ENCODE results near the gene MFAP3L.
A peak's percentile ranks its signal among the peaks of the same experiment; 100 is the strongest.

MFAP3L gene

DNA sequence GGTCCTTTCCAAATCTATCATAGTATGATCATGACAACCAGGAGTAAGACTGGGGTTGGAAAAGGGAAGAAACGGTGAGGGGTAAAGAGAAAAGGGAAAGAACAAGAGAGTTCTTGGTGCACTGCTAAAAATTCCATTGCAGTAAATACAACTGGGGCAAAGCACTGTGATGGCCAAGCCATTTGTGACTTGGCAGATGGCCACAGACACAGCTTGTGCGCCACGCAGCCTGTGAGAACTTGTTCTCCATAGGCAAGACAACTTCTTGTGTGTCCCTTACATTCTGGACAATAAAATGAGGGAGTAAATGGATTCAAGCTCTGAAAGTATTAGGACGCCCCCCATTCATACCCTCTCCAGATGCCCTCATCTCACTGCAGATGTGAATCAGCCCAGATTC is 10.9 kb downstream of the MFAP3L start:
- no peak for DNase-seq

- no peak for DNase-seq
Measured at GRCh38 chr4:170014359-170015011, 11.7 kb downstream of the MFAP3L start.

DNA sequence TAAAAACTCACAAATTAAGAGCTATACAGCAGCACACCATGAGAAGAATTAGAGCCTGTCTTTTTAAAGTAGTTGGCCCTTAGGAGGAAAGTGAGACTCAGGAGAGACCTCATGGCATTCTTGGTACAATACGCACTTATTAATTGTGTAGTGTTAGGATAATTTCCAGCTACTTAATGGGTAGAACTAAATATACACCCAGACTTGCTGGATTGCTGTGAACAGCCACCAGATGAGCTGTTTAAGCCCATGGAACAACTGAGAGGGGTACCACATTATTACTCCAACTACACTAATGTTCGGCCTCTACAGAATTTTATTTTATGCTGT is 13.6 kb downstream of the MFAP3L start:
- DNase-seq = no peak

DNA sequence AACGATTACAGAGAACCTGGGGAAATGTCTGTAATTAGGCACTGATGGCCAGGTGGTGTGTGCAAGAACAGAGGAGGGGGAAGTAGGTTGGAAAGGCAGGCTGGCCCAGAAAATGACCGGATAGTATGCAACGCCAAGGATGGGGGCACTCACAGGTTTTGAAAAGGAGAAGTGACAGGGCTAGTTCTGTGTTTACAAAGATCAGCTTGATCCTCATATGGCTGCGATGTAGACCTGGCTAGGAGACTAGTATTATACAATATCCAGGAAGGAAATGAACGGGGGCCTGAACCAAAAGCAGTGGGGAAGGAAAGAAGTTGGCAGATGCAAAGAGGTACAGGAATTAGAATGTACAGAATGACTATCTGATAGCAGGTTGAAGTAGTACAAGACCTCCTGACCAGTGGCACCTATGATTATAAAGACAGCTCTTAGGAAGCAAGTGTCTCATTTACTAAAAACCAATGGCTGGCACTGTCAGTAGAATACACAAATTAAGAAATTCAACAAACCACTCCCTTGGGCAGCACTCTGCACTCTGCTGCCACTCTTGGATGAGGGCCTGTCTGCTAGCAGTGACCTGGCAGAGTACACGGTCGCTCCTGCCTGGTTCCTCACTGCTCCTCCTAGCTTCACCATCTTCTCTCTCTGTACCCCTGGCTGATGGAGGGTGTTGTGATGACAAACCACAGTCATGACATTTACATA is 14.1 kb downstream of the MFAP3L start:
- DNase-seq = no peak

DNA sequence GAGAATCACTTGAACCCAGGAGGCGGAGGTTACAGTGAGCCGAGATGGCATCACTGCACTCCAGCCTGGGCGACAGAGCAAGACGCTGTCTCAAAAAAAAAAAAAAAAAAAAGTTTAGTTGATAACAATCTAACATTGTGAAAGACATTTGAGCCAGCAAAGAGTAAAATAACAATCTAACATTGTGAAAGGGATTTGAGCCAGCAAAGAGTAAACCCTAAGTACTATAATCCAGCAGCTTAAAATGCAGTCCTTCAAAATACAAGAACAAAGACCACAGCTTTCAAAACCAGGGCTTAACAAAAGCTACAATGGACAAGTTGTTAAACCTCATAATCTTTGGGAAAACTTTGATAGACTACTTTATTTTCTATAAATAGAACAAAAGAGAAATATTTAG is 16.9 kb downstream of the MFAP3L start:
- DNase-seq = no peak

DNA sequence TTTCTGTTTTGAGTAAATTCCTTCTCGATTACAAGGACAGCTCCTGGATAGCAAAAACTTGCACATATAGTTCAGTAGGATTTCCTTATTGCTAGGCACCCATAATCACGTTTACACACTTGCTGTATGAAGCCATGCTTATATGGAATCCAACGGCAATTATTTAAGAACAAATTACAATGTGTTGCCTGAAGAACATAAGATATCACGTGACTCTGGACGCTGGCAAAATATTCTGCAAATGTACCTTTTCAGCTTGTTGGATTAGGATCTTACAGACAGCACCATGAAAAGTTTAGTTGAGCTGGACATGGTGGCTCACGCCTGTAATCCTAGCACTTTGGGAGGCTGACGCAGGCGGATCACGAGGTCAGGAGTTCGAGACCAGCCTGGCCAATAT is 17.4 kb downstream of the MFAP3L start:
- no peak for DNase-seq

DNA sequence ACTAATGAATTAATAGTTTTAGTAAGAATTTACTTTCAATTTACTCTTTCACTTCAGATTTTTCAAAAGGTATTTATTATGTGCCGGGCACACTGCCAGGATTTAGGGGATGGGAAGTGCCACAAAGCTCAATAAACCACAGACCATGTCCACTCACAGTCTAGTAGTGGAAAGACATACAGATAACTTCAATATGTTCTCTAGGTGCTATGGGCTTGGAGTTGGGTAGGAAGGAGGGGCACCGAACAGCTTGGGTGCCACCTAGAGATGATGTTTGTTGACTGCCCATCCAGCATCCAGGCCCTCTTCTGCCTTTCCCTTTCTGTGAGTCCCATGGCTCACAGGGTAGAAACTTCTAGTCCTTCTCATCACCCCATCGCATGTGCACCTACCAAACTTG is 17.8 kb downstream of the MFAP3L start:
- peak in 1 of 2 experiments; percentile 23 for DNase-seq

- DNase-seq = no peak
Measured at GRCh38 chr4:170007113-170007512, 19.1 kb downstream of the MFAP3L start.

- peak; percentile 77 to 84 for DNase-seq
Measured at GRCh38 chr4:170005472-170005871, 20.7 kb downstream of the MFAP3L start.

- DNase-seq = no peak
Measured at GRCh38 chr4:170004651-170005295, 21.4 kb downstream of the MFAP3L start.

DNA sequence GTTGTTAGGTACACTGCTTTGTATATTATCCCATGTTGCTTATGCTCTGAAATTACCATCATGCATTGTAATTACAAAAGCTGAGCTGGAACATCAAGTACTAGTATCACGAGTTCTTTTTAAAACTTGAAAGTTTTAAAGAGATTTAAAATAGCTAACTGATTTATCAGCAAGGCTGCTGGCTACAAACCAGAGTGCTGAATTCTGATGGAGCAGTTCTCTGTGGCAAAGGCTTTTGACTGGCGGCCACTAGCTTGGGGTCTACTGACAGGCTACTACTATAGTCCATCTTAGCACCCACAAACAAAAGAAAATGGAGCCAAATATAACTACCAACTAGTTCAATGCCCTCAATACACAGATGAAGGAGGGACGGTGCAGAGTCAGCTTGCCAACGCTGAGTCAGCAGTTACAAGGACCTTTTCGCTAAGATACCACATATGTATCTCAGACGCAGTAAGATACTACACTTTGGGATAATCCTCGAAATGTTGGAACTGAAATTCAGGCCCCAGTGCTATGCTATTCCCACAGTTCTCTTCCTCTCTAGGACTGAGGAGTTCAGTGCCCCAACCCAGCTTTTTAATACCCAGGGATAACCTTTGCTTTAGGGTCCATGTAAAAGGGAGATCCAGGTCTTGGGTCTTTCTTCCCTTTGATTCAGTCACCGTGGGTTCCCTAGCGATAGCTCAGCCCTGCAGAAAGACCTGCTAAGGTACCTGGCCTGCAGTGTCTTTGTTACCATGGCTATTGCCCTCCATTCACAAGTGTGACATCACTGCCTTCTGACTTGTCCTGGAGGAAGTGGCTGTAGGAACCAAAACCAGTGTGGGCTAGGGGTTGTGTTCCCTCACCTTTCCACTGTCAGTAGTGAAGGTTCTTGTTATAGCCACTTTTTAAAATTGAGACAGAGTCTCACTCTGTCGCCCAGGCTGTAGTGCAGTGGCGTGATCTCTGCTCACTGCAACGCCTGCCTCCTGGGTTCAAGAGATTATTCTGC is 22.8 kb downstream of the MFAP3L start:
- no peak for DNase-seq

- peak in 1 of 2 experiments; percentile 9 for DNase-seq
Measured at GRCh38 chr4:170001745-170002267, 24.4 kb downstream of the MFAP3L start.

GRCh38 chr4:170001011-170001744 is 25.0 kb downstream of the MFAP3L start:
- no peak for DNase-seq

DNA sequence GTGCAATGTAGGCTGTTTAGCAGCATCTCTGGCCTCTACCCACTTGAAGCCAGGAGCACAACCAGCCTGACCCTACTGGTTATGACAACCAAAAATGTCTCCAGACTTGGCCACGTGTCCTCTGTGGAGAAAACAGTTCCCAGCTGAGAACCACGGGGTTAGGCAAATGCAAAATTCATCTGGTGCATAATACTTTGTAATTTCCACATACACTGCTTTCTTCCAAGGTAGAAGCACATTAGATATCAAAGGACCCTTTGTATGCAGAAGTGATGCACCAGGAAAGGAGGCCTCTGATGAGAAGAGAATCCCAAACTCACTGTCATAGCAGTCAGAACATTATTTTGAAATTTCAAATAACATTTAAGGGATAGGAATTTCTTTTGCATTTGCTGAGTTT is 26.3 kb downstream of the MFAP3L start:
- DNase-seq = no peak

- DNase-seq = peak; percentile 88 to 96
Measured at GRCh38 chr4:169998981-169999380, 27.2 kb downstream of the MFAP3L start.

GRCh38 chr4:169996379-169997240 is 29.6 kb downstream of the MFAP3L start:
- no peak for DNase-seq

DNA sequence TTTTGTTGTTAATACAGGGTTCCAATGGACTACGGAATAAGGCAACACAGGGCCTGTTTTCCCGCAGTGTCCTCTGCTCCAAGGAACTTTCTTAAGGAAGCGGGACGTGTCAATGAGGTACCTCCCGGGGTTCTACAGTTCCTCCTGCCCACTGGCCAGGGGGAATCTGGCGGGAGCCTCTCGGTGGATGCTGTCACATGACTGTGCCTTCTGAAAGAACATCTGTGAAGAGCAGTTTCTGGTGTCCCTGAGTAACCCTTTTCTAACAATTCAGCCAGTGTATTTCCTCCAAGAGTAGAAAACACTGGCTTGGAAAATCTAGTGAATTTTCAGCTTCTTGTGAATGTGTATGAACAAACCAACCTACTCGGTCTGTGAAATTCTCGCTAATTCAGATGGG is 32.7 kb downstream of the MFAP3L start:
- DNase-seq = no peak

DNA sequence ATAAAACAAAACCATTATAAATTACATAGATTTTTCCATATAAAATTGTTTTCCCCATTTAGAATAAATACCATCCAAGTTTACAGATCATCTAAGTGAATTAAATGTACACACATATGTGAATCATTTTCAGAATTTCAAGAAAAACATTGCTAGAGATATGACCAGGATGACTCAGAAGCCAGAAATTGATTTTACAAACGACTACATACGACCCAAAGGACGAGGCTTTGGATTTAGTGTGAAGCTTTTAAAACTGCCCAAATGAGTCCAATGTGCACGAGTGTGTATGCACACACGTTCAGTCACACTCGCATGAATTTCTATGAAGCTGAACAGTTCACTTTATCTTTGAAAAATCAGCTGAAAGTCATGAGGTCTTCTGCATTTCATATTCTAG is 37.9 kb downstream of the MFAP3L start:
- DNase-seq = no peak

DNA sequence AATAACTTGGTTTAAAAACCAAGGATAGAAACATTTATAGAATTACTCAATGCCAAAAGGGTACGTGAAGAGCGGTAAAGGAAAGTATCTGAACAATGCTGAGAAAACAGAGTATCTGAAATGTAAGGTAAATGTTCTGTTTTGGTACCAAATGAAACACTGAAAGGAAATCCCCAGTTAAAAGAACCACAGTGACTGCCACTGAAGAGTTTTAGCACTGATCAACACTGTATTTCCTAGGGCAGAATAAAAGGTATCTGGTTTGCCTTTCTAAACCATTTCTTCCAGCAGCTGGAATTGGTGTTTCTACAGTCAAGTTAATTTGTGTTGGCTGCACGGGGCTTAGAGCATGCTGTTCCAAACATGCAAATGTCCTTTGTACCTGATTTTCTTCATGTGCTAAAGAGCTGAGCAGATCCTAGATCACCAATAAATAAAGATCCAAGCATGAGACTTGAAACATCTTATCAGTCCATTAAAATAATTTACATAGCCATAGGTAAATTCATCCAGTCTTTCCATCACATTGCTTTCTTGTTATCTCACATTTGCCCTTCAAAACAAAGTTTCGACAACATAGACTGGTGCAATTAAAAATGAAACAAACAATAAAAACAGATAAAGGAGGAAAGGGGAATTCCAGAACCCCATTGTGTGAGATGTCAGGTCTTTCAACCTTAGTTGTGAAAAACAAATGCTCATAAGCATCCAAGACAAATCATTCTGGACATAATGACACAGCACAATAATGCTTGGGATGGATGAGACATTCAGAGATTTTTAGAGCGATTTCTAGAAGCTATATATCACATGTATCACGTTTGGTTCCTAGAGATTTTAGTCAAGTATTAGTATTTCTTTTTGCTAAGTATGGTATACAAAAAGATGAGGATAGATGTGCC is 38.6 kb downstream of the MFAP3L start:
- no peak for DNase-seq

- no peak for DNase-seq
Measured at GRCh38 chr4:169986369-169986768, 39.8 kb downstream of the MFAP3L start.

All from NCI-H524 (cell line).